Transverse colon (tissue), 4 donors: ENCODE results near the gene GATA2.

Source experiments
- EP300 ChIP-seq: sonication (generic); formaldehyde crosslinking; IDR thresholded peaks from one replicate; pipeline ENCODE4 v1.6.1; 2017; ENCODE audit warnings: antibody characterized with exemption, low read depth
- POLR2A ChIP-seq: fragments of 450-650 bp; IDR thresholded peaks from one replicate; pipeline ENCODE4 v1.6.1; 2016; ENCODE audit warnings: antibody characterized with exemption, mild to moderate bottlenecking, moderate library complexity
- POLR2AphosphoS5 ChIP-seq, 3 donors: sonication (generic); formaldehyde crosslinking; IDR thresholded peaks; one replicate each; pipeline ENCODE4 v1.6.1; 2016; ENCODE audit warnings: antibody characterized with exemption in 3 of 3
- TF ChIP-seq, protein P1 (sequence below), 5 experiments: fragments of 200-600 bp in 3 of 5; fragments of 450-650 bp in 2 of 5; sonication (generic) in 3 of 5; IDR thresholded peaks; 1 replicate in 2 of 5; 2 replicates in 3 of 5; pipeline ENCODE4 v1.5.1; 2016 to 2017; ENCODE audit warnings: antibody characterized with exemption in 5 of 5, inconsistent platforms in 3 of 5, mild to moderate bottlenecking in 2 of 5, moderate library complexity in 1 of 5

DNA sequence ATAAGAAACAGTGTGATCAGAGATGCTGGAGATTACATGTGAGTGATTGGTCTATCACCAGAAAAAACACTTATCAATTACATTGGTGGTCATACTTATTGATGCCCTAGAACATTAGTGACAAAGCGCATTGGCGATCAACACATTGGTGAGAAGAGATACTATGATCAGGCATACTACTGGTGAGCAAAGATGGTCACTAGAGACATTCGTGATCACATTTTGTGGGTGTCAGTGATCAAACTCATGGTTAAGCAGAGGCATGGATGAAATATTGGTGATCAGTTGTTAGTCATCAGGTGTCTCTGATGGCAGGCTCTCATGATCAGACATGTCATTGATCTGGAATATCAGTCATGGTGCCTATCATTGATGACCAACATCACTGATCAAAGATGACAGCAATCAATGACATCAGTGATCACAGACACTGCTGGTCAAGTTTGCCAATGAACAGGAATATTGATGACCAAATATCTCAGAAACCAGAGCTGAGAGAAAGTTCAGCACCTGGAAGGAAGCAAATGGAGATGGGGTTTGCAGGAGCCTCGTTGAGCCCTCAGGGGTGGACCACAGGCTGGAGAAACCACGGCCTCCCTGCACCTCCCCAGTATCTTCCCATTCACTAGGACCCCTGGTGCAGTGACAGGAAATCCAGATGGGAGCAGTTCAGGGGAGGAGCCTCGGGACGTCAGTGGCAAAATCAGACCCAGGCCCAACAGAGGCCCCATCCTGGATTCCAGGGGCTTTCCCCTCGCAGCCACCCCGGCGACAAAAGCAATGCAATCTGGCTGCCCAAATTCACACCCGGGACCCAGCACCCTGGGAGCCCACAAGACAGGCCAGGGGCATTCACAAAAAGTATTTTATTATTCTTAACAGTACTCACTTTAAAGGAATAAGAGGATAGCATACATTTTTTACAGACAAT is 14.2 kb downstream of the GATA2 start:
- TF ChIP-seq, protein P1, sequence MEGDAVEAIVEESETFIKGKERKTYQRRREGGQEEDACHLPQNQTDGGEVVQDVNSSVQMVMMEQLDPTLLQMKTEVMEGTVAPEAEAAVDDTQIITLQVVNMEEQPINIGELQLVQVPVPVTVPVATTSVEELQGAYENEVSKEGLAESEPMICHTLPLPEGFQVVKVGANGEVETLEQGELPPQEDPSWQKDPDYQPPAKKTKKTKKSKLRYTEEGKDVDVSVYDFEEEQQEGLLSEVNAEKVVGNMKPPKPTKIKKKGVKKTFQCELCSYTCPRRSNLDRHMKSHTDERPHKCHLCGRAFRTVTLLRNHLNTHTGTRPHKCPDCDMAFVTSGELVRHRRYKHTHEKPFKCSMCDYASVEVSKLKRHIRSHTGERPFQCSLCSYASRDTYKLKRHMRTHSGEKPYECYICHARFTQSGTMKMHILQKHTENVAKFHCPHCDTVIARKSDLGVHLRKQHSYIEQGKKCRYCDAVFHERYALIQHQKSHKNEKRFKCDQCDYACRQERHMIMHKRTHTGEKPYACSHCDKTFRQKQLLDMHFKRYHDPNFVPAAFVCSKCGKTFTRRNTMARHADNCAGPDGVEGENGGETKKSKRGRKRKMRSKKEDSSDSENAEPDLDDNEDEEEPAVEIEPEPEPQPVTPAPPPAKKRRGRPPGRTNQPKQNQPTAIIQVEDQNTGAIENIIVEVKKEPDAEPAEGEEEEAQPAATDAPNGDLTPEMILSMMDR (IDR thresholded peaks at IDR 0.05), result no peak
- TF ChIP-seq POLR2A (no peak), POLR2AphosphoS5 (IDR thresholded peaks at IDR 0.05) (no peak), EP300 (no peak)
